GM19397 (cell line): ENCODE data around the gene EBPL.
"Not testable (repeated sequence)": the region's sequence is repeated elsewhere in the genome, so short reads cannot be mapped to it uniquely, and the experiment has no call there.

Experiments used
- ATAC-seq: cut with Tn5 transposase; IDR thresholded peaks from one replicate; pipeline ENCODE4 v1.9.1; 2021; ENCODE audit warnings: mild to moderate bottlenecking, moderate library complexity; ENCODE audit not compliant: unreplicated experiment

EBPL gene

GRCh38 chr13:49690995-49691784, at the start of gene EBPL:
Gene EBPL (minus strand): TSS chr13:49691486. CDS start chr13:49691424, 62 bp downstream.
- peak; percentile 99 for ATAC-seq

- ATAC-seq = no peak
Measured at GRCh38 chr13:49740870-49741269, 49.6 kb upstream of the EBPL start.

GRCh38 chr13:49739498-49740187, 48.4 kb upstream of the EBPL start:
- no peak for ATAC-seq

DNA sequence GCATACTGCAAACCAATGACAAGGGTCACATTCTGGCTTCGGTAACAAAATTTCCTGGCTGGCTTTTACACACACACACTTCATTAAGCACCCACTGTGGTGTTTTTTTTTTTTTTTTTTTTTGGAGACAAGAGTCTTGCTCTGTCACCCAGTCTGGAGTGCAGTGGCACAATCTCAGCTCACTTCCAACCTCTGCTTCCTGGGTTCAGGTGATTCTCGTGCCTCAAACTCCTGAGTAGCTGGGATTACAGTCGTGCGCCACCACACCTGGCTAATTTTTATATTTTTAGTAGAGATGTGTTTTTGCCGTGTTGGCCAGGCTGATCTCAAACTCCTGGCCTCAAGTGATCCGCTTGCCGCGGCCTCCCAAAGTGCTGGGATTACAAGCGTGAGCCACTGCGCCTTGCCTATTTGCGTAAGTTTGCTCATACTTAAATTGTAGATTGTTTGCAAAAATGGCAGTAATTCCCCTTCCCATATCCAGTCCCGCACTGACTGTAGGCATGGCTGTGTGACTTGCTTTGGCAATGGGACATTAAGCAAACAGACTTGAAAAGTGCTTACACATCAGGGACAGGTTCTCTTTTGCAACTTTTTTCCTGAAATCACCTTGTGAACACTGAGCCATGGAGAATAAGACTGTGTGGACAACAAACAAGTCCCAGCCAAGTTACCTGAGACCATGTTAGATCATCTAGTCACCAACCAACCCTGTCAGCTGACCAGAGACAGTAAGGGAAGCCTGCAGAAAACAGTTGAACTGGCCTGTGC, 42.1 kb upstream of the EBPL start:
- no peak for ATAC-seq

DNA sequence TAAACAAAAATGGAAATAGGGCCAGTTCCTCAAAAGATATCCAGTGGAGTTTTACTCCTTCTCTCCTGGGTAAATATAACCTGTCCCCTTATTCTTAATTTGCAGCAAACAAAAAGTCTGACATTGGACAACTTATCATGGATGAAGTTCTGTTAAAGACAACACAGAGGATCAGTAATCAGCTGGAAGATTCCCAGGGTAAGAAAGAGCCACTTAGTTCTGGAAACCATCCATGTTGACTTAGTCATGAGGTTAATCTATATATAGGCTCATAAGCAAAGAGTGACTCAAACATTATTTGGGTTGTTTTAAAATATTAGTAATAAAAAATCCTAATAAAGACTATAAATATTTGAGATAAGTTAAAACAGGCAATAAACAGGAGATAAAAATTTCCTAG, 40.5 kb upstream of the EBPL start:
- ATAC-seq = no peak

- no peak for ATAC-seq
Measured at GRCh38 chr13:49716615-49717014, 25.3 kb upstream of the EBPL start.

GRCh38 chr13:49714757-49715156, 23.5 kb upstream of the EBPL start:
- ATAC-seq = no peak

DNA sequence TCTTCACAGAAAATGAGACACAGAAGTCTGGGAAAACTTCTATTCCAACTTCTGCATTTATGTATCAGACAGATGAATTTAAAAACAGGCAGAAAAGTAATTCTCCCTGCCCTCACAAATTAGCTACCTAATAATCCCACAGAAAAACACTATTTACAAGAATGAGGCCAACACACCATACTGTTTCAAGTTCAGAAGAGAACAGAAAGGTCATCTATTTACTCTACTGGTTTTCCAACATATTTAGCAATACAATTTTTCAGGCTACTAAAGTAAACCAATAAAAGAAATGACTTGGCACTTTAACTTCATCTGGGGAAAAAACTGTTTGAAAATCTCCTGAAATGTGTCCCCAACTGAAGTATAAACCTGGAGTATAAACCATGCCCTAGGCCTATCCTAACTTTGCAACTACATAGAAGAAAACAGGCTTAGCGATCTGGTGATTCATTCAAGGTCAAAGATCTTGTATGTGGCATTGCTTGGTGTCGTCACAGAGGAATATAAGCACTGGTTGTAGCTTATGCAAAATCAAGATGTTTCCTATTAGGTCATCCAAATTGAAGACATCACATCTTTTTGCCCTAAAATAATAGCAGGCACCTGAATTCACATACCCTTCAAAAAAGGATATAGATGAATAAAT, 20.1 kb upstream of the EBPL start:
- ATAC-seq = no peak

- ATAC-seq = not testable (repeated sequence)
Measured at GRCh38 chr13:49704264-49704663, 13.0 kb upstream of the EBPL start.

DNA sequence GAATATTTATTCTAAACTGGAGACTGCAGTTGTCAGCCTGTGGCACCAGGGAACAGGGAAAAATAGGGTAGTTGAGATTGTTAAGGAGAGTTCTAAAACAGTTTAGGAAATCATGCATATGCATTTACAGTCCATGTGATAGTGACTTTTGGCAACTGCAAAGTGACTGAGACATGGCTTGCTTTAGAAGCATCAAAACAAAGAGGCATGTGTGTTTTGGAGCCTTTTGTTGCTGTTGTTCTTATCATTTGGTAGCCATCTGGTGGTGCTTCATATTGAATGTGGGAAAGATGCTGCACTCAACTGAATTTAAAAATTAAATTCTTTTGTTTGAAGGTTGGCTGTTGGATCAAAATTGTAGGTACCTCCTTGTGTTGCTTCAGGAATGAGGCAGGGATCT, 10.2 kb upstream of the EBPL start:
- ATAC-seq = no peak

- no peak for ATAC-seq
Measured at GRCh38 chr13:49697468-49697867, 6.2 kb upstream of the EBPL start.

DNA sequence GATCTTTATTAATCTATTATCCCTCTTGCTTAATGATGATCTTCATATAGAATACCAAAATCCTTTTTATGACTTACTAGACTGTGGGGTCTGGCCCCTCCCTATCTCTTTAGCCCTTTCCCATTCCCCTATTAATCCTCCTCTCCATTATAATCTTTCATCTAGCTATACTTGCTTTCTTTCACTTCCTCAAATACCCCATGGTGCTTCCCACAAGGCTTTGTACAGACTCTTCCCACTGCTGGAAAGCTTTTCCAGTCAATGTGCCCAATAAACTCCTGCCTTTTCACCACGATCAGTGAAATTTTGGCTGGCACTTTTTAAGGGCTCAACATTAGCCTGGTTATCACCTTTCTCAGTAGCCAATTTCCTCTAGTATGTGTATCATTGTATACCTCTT, 3.2 kb upstream of the EBPL start:
- no peak for ATAC-seq

DNA sequence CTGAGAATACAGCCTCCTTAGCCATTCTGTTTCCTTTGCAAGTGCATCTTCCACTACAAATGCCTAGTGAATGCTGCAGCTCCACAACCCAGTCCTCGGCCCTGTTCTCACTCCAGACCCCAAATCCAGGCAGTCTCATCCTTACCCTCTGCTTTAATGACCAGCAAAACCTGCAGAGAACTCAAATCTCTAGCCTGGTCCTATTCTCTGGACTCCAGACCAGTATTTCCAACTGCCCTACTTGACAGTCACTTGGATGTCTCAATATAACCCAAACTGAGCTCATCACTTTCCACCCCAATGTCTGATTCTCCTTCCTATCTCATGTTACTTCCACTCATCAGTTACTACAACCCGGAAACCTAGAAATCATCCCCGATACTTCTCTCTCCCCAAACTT, 2.6 kb upstream of the EBPL start:
- ATAC-seq = no peak

DNA sequence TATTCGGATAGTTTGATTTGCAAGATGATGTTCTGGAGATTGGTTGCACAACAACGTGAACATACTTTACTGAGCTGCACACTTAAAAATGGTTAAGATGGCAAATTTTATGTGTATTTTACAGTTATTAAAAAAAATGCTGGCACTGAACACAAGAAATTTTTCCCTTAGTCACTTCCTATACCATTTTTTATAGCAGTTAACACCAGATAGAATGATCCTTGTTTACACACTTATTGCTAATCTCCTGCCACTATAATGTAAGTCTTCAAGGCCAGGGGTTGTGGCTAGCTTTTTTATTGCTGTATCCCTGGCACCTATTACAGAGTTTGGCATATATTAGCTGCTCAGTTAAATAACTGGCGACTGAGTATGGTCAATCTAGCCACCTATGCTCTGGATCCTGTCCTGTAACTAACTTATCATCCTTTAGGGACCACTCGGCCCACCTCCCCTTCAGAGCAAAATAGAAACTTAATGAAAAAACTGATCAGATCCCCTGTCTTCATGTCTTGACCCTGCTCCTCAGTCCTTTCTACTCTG, 2.0 kb upstream of the EBPL start:
- ATAC-seq = no peak

DNA sequence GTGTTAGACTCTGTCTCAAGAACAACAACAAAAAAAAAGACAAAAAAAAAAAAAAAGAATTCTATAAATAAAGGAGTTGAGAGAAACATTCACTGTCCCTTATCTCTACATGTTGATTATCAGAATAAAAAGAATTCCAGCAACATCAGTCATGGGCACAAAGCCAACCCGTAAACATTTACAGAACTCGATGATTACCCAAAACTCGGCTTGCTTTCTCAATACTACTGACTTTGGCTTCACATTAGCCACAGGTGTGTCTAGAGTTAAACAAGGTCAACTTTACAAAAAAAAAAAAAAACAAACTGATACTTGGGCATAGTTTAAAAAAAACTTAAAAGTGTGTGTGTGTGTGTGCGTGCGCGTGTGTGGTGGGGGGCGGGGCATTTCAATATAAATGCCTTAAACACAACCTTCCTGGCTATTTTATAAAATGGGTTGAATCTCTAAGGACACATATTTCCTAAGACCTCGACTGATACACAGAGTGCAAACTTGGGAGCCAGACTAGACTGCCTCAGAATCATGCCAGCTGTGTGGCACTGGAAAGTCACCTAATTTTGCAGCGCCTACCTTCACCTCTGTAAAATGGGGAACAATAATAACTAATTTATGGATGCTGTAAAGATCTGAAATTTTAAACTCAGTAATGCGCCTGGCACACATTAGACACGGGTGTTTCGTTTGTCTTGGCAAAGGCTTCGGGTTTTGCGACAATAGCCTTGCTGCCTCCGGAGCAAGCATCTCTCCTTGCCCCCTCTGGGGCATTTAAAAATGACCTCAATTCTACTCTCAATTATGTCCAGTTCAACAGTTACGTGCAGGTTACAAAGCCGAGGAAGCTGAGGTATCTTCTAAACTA, 922 bp downstream of the EBPL start:
- peak; percentile 10 for ATAC-seq

GRCh38 chr13:49683489-49683888, 7.8 kb downstream of the EBPL start:
- no peak for ATAC-seq

- no peak for ATAC-seq
Measured at GRCh38 chr13:49681842-49682435, 9.3 kb downstream of the EBPL start.

DNA sequence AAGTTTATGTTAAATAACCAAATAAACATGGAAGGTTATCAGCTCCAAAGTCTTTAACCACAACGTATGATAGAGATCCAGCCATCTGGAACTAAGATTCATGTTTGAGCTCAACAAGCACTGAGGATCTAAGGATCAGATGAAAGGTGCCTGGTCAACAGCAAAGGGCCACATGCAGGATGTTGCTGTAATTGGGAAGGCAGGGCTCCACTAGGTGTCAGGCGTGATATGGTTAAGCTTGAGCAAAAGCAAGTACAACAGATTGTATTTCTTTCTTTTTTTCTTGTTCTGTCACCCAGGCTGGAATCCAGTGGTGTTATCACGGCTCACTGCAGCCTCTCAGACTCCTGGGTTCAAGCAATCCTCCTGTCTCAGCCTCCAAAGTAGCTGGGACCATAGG, 12.0 kb downstream of the EBPL start:
- ATAC-seq = no peak

DNA sequence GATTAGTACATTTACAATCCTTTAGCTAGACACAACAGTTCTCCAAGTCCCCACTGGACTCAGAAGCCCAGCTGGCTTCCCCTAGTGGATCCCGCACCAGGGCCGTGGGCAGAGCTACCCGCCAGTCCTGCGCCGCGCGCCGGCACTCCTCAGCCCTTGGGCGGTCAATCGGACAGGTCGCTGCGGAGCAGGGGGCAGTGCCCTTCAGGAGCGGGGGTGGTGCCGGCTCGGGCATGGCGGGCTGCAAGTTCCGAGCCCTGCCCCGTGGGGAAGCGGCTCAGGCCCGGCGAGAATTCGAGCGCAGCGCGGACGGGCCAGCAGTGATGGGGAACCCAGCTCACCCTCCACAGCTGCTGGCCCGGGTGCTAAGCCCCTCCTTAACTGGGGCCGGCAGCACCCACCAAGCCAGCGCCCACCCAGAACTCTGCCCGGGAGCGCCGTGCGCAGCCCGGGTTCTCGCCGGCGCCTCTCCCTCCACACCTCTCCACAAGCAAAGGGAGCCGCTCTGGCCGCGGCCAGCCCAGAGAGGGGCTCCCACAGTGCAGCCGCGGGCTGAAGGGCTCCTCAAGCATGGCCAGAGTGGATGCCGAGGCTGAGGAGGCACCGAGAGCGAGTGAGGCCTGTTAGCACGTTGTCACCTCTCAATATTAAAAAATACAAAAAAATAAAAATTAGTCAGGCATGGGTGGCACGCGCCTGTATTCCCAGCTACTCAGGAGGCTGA, 12.9 kb downstream of the EBPL start:
- ATAC-seq = no peak
